HEK293 (cell line): Measurements from ENCODE around the gene TMEM14A.

Source experiments
- CTCF ChIP-seq: fragments of 450-650 bp; formaldehyde crosslinking; IDR thresholded peaks from 2 replicates; pipeline ENCODE4 v1.5.1; 2016; ENCODE audit warnings: missing biosample characterization, missing genetic modification characterization
- GFI1B ChIP-seq: fragments of 450-650 bp; formaldehyde crosslinking; IDR thresholded peaks from 2 replicates; pipeline ENCODE4 v1.5.1; 2016; ENCODE audit warnings: missing biosample characterization, missing genetic modification characterization
- KLF10 ChIP-seq: fragments of 450-650 bp; IDR thresholded peaks from 2 replicates; pipeline ENCODE4 v1.5.1; 2018; ENCODE audit warnings: missing biosample characterization, mild to moderate bottlenecking, missing genetic modification characterization
- KLF16 ChIP-seq: fragments of 450-650 bp; formaldehyde crosslinking; IDR thresholded peaks from 2 replicates; pipeline ENCODE4 v1.5.1; 2017; ENCODE audit warnings: missing biosample characterization, missing genetic modification characterization
- RBAK ChIP-seq: fragments of 450-650 bp; formaldehyde crosslinking; IDR thresholded peaks from 2 replicates; pipeline ENCODE4 v1.5.1; 2016; ENCODE audit warnings: missing biosample characterization, missing genetic modification characterization
- REST ChIP-seq: fragments of 450-650 bp; formaldehyde crosslinking; IDR thresholded peaks from 2 replicates; pipeline ENCODE4 v1.5.1; 2016; ENCODE audit warnings: missing biosample characterization, missing genetic modification characterization
- TCF7L2 ChIP-seq: IDR thresholded peaks from 2 replicates; pipeline ENCODE4 v1.6.1; 2011; ENCODE audit warnings: low read depth, mild to moderate bottlenecking, inconsistent platforms, low read length, moderate library complexity, borderline replicate concordance
- TRIM28 ChIP-seq: IDR thresholded peaks from 2 replicates; pipeline ENCODE4 v1.6.1; 2011; ENCODE audit warnings: low read length, control low read depth, borderline replicate concordance
- ZBTB20 ChIP-seq: fragments of 450-650 bp; formaldehyde crosslinking; IDR thresholded peaks from 2 replicates; pipeline ENCODE4 v1.5.1; 2016; ENCODE audit warnings: missing biosample characterization, missing genetic modification characterization
- ZFP41 ChIP-seq: fragments of 450-650 bp; formaldehyde crosslinking; IDR thresholded peaks from 2 replicates; pipeline ENCODE4 v1.5.1; 2016; ENCODE audit warnings: missing biosample characterization, missing genetic modification characterization, borderline replicate concordance

- no peak for TF ChIP-seq CTCF (tag by site-specific recombination)
- no peak for TF ChIP-seq TCF7L2
- no peak for TF ChIP-seq REST (tag by site-specific recombination)
- TF ChIP-seq KLF10 (tag by site-specific recombination): no peak
- TF ChIP-seq ZBTB20 (tag by site-specific recombination): no peak
- no peak for TF ChIP-seq ZFP41 (tag by site-specific recombination)
- no peak for TF ChIP-seq RBAK
- no peak for TF ChIP-seq TRIM28
- TF ChIP-seq GFI1B: no peak
- no peak for TF ChIP-seq KLF16 (tag by site-specific recombination)
These were observed 3.3 kb upstream of the TMEM14A start for GRCh38 chr6:52667572-52667971.
